Occipital lobe (tissue), 2 donors: ENCODE data around the gene TAF11L4. TPM values are rescaled to one million over a fixed set of nuclear protein-coding genes. Genes with fewer than 3 reads are reported as not detected.
"Not testable (repeated sequence)": the region's sequence is repeated elsewhere in the genome, so short reads cannot be mapped to it uniquely, and the experiment has no call there.

Source experiments
- DNase-seq: peaks from one replicate; lab custom pipeline; 2025; lab: John Stamatoyannopoulos, UW
- total RNA-seq: library from RNA; depleted of rRNA; stranded (reverse); fragments of >200 nt; gene quantifications from one replicate; pipeline ENCODE4 v1.2.3, GENCODE V29; 2014

TAF11L4 gene
- not detected for total RNA-seq

DNA sequence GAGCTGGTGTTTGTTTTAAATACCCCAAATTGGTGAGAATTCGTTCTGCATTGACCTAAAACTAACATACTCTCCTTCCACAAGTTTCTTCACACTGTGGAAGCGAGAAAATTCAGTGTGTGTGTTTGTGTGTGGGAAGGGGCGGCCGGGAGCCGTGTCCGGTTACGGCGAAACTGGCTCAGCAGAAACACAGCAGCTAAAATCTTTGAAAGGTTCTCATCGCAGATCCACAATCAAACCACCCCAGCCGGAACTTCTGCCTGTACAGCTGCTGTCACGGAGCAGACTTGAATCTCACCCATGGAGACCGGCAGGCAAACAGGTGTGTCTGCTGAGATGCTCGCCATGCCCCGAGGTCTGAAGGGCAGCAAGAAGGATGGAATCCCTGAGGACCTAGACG is at the start of gene TAF11L4:
Gene TAF11L4, plus strand, starts transcription at position 301 of the 400 bp plus-strand sequence.
- not testable (repeated sequence) for DNase-seq

DNA sequence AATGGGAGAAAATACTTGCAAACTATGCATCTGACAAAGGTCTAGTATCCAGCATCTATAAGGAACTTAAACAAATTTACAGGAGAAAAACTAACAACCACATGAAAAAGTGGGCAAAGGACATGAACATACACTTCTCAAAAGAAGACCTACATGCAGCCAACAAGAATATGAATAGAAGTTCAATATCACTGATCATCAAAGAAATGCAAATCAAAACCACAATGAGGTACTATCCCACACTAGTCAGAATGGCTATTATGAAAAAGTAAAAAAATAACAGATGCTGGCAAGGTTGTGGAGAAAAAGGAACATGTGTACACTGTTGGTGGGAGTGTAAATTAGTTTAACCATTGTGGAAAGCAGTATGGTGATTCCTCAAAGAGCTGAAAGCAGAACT is 46.5 kb upstream of the TAF11L4 start:
- DNase-seq: not testable (repeated sequence)

GRCh38 chr5:17477043-17477442 is 44.6 kb upstream of the TAF11L4 start:
- DNase-seq: no peak

DNA sequence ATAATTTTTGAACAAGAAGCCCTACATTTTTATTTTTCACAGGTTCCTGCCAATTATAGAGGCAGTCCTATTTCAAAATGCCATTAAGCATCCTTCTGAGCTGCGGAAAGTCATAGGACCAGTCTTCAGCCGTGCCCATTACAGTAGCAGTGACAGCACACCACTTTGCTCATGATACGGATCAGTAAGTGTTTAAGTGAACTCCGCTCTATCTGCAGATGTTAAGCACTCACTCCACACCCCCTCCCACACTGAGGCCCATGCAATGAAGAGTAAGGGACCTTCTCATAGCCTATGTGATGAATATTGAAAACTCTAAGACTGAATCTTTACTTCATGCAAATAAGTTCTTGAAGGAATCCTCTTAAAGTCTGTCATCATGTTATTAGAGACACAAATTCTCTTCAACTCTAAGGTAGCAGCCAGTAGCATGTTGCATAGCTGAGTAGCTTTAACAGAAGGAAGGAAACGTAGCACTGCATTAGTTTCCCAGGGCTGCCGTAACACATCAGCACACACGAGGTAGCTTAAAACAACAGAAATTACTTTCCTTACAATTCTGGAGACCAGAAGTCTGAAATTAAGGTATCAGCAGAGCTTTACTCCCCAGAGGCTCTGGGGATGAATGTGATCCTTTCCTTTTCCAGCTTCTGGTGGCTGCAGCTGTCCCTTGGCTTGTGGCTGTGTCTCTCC is 43.9 kb upstream of the TAF11L4 start:
- DNase-seq: no peak

GRCh38 chr5:17481378-17481777 is 40.2 kb upstream of the TAF11L4 start:
- no peak for DNase-seq

- DNase-seq: no peak
These were observed 38.8 kb upstream of the TAF11L4 start for GRCh38 chr5:17482790-17483189.

GRCh38 chr5:17486464-17487173 is 35.0 kb upstream of the TAF11L4 start:
- DNase-seq: not testable (repeated sequence)

GRCh38 chr5:17487174-17487512 is 34.5 kb upstream of the TAF11L4 start:
- DNase-seq: no peak

- DNase-seq: not testable (repeated sequence)
These were observed 30.3 kb upstream of the TAF11L4 start for GRCh38 chr5:17491257-17491656.

GRCh38 chr5:17492770-17493169 is 28.8 kb upstream of the TAF11L4 start:
- no peak for DNase-seq

- DNase-seq: no peak
These were observed 24.2 kb upstream of the TAF11L4 start for GRCh38 chr5:17497446-17497845.

DNA sequence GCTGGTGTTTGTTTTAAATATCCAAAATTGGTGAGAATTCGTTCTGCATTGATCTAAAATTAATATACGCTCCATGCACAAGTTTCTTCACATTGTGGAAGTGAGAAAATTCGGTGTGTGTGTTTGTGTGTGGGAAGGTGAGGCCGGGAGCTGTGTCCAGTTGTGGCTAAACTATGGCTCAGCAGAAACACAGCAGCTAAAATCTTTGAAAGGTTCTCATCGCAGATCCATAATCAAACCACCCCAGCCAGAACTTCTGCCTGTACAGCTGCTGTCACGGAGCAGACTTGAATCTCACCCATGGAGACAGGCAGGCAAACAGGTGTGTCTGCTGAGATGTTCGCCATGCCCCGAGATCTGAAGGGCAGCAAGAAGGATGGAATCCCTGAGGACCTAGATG is 23.7 kb upstream of the TAF11L4 start, which contains the start of gene TAF11L2:
Gene TAF11L2, plus strand, starts transcription at position 301 of the 400 bp plus-strand sequence.
- DNase-seq: not testable (repeated sequence)

GRCh38 chr5:17511775-17512325 is 9.8 kb upstream of the TAF11L4 start:
- no peak for DNase-seq

GRCh38 chr5:17517526-17517925 is 4.1 kb upstream of the TAF11L4 start:
- not testable (repeated sequence) for DNase-seq

DNA sequence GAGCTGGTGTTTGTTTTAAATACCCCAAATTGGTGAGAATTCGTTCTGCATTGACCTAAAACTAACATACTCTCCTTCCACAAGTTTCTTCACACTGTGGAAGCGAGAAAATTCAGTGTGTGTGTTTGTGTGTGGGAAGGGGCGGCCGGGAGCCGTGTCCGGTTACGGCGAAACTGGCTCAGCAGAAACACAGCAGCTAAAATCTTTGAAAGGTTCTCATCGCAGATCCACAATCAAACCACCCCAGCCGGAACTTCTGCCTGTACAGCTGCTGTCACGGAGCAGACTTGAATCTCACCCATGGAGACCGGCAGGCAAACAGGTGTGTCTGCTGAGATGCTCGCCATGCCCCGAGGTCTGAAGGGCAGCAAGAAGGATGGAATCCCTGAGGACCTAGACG is 3.5 kb upstream of the TAF11L4 start, which contains the start of gene TAF11L3:
Gene TAF11L3, plus strand, starts transcription at position 301 of the 400 bp plus-strand sequence.
- DNase-seq: not testable (repeated sequence)

GRCh38 chr5:17519508-17519907 is 2.1 kb upstream of the TAF11L4 start:
- not testable (repeated sequence) for DNase-seq

DNA sequence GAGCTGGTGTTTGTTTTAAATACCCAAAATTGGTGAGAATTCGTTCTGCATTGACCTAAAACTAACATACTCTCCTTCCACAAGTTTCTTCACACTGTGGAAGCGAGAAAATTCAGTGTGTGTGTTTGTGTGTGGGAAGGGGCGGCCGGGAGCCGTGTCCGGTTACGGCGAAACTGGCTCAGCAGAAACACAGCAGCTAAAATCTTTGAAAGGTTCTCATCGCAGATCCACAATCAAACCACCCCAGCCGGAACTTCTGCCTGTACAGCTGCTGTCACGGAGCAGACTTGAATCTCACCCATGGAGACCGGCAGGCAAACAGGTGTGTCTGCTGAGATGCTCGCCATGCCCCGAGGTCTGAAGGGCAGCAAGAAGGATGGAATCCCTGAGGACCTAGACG is 3.3 kb downstream of the TAF11L4 start, which contains the start of gene TAF11L5:
Gene TAF11L5, plus strand, starts transcription at position 301 of the 400 bp plus-strand sequence.
- not testable (repeated sequence) for DNase-seq

- not testable (repeated sequence) for DNase-seq
These were observed 4.9 kb downstream of the TAF11L4 start for GRCh38 chr5:17526504-17526903.

- not testable (repeated sequence) for DNase-seq
These were observed 6.8 kb downstream of the TAF11L4 start, which contains the start of gene TAF11L6 for GRCh38 chr5:17528369-17528768. TAF11L6 (plus strand) TSS chr5:17528669.
